COR-L47 (cell line): ENCODE measurements around the gene PLEKHA7.
"Not testable (repeated sequence)": the region's sequence is repeated elsewhere in the genome, so short reads cannot be mapped to it uniquely, and the experiment has no call there.

Source experiments
- DNase-seq: peaks from one replicate; lab custom pipeline; 2025; lab: John Stamatoyannopoulos, UW

The PLEKHA7 gene

GRCh38 chr11:16938061-16938460 is 76.2 kb downstream of the PLEKHA7 start:
- no peak for DNase-seq

DNA sequence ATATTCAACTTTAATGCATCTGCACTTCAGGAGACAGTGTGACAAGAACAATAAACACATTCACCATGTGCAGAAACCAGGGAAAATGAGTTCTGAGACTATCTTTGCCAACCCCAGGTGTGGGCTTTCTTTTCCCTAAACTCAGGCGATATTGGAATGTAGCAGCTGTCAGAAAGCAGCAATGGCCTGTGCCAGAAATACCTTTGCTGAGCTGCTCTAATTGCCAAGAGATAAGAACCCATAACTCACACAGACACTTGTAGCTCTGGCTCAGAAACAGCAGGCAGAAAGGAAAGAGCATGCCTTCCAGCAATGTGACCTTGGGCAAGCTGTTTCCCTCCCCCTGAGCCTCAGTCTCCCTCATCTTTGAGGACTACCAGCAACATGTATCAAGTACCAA is 77.6 kb downstream of the PLEKHA7 start:
- DNase-seq = no peak

- DNase-seq = peak; percentile 44
These were observed 78.5 kb downstream of the PLEKHA7 start for GRCh38 chr11:16935518-16936302.

GRCh38 chr11:16933756-16934603 is 80.2 kb downstream of the PLEKHA7 start:
- DNase-seq = no peak

GRCh38 chr11:16933291-16933690 is 80.9 kb downstream of the PLEKHA7 start:
- DNase-seq = no peak

- no peak for DNase-seq
These were observed 86.2 kb downstream of the PLEKHA7 start for GRCh38 chr11:16928044-16928443.

GRCh38 chr11:16926883-16927626 is 87.2 kb downstream of the PLEKHA7 start:
- no peak for DNase-seq

- peak; percentile 29 for DNase-seq
These were observed 88.6 kb downstream of the PLEKHA7 start for GRCh38 chr11:16925561-16926065.

- no peak for DNase-seq
These were observed 89.2 kb downstream of the PLEKHA7 start for GRCh38 chr11:16924826-16925560.

GRCh38 chr11:16924462-16924825 is 89.8 kb downstream of the PLEKHA7 start:
- DNase-seq = no peak

DNA sequence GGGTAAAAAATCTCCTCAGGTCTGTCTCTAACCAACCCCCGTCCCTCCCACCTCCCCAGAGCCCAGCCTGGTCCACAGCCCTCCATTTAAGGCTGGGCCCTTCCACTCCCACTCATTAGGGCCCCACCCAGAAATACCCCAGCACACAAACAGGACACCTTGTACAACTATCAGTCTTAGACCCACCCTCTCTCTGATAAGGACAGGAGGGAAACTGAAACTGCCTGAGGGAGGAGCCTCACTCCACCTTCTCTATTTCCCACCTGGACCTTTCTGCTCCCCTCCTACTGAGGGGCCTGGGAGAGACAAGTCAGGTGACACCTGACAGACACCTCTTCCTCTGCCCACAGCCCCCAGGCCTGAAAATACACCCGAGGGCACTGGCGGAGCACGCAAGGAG is 90.2 kb downstream of the PLEKHA7 start:
- no peak for DNase-seq

DNA sequence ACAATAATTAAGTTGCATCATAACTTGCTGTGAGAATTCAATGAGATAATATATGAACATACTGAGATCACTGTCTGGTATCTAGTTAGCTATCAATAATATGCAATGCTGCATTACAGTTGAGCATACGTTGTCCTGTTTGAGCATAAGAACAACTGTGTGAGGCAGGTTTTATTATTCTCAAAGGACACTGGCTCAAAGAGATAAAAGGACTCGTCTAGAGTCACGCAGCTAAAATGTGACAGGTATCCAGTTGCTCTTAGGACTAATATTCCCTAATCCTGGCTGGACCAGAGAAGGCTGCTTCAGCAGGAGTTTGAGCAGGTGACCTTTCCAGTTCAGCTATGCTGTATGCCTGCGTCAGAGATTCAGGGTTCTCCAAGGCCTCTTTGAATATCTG is 92.5 kb downstream of the PLEKHA7 start:
- no peak for DNase-seq

- no peak for DNase-seq
These were observed 93.2 kb downstream of the PLEKHA7 start for GRCh38 chr11:16921019-16921418.

- DNase-seq = no peak
These were observed 93.7 kb downstream of the PLEKHA7 start for GRCh38 chr11:16920559-16920958.

DNA sequence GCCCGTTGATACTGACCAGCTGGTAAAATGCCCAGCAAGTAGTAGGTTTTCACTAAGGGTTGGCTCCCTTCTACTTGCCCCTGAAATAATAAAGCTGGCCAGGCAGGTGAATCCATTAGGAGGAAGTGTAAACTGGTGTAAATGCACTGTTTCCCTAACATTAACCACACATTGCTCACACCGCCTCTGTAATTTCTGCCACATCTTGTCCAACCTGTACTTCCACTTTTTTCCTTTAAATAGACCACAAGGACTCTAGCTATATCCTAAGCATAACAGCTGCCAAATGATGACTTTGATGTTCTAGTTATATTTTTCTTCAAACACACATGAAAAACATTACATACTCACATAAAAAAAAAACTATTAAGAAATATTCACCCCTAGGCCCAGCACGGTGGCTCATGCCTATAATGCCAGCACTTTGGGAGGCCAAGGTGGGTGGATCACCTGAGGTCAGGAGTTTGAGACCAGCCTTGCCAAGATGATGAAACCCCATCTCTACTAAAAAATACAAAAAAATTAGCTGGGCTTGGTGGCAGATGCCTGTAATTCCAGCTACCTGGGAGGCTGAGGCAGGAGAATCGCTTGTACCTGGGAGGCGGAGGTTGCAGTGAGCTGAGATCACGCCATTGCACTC is 95.6 kb downstream of the PLEKHA7 start:
- DNase-seq = not testable (repeated sequence)

DNA sequence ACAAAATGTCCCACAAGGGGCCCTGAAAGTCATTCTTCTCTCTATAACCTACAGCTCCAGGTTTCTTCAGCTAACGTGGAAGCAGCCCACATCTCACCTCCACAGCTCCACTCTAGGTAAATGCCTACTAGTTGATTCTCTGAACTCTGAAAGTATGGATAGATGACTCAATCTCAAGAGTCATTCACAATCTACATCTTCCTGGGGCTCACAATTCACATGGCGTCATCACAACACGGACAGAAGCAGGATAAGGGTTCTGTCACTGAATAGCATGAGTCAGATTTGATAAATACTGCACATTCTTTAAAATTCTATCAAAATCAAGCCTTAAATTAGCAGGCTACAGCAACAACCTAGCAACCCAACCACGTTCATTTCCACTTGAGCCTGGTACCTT is 96.3 kb downstream of the PLEKHA7 start:
- no peak for DNase-seq

DNA sequence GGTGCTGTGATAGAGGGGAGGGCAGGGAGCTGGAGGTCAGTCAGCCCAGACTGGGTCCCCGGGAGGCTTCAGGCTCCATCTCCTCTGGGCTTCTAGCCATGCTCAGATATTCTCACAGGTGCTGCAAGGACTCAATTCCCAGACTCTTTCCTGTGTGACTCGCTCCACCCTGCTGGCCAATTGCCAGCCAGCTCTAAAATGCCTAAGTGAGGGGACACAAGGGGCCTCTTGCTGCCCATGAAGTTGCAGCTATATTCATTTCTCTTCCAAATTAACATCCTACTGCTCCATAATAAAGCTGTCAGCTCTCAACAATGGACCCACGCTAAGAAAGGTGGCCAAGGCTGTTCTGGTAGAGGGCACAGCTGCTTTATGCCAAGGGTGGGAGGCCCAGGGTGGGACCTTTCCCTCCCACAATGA is 101.5 kb downstream of the PLEKHA7 start:
- peak; percentile 74 for DNase-seq

DNA sequence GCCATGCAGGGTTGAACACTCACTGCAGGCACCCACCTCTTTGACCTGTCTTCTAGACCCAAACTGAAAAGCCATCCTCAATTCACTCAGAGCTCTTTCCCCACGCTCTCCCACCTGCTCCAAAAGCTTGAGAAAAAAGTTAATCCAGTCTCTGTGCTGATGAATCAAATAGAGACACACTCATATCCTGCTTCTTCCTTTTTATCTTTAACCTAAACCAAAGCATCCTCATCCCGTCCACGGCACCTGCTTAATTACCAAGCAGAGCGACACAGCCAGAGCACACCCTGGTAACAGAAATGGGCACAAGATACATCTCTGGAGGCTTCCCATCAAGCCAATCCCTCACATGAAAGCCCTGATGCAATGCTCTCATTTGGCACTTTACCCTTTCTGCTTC is 102.6 kb downstream of the PLEKHA7 start:
- no peak for DNase-seq

DNA sequence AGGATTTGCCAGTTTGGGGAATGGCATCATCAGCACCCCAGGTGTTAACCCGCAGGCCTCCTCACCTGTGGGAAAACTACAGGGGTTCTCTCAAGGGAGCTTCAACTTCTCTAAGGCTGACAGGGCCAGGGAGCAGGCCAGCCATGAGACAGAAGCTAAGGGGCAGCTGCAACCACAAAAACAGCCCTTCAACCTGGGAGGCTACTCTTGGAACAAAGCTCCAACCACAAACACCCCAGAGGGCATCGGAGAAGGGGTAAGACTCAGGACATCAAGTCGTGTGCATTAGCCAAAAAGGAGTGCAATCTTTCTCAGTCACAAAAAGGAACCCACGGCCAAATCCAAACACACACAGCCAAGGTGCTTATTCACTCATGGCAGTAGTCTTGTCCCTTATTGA is 103.0 kb downstream of the PLEKHA7 start:
- no peak for DNase-seq

GRCh38 chr11:16909359-16910035 is 104.7 kb downstream of the PLEKHA7 start:
- DNase-seq = no peak

DNA sequence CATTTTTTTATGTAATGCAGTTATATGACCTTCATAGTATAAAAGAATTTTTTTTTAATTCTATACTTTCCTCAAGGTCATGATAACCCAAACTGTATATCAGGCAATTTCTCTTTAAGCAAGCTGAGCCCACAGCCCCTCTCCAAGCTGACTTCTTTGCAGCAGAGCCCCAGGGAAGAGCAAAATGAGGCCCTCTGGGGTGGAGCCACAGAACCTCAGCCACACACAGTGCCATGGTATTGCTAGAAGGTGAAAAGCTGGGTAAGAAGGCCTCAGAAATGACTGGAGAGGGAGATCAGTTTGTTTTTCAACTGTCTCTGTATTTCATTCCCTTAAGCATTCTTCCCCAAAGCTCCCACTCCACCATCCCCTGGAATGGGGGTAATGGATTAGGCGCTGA is 108.8 kb downstream of the PLEKHA7 start:
- DNase-seq = no peak
